NCI-H146 treated with DMSO at 0.1 percent for 48 hours (cell line): ENCODE results near the gene EXOC3.
"Not testable (repeated sequence)": the region's sequence is repeated elsewhere in the genome, so short reads cannot be mapped to it uniquely, and the experiment has no call there.

Source experiments
- DNase-seq: peaks from one replicate; lab custom pipeline; 2025; ENCODE audit not compliant: unreplicated experiment; lab: John Stamatoyannopoulos, UW

EXOC3 gene

DNA sequence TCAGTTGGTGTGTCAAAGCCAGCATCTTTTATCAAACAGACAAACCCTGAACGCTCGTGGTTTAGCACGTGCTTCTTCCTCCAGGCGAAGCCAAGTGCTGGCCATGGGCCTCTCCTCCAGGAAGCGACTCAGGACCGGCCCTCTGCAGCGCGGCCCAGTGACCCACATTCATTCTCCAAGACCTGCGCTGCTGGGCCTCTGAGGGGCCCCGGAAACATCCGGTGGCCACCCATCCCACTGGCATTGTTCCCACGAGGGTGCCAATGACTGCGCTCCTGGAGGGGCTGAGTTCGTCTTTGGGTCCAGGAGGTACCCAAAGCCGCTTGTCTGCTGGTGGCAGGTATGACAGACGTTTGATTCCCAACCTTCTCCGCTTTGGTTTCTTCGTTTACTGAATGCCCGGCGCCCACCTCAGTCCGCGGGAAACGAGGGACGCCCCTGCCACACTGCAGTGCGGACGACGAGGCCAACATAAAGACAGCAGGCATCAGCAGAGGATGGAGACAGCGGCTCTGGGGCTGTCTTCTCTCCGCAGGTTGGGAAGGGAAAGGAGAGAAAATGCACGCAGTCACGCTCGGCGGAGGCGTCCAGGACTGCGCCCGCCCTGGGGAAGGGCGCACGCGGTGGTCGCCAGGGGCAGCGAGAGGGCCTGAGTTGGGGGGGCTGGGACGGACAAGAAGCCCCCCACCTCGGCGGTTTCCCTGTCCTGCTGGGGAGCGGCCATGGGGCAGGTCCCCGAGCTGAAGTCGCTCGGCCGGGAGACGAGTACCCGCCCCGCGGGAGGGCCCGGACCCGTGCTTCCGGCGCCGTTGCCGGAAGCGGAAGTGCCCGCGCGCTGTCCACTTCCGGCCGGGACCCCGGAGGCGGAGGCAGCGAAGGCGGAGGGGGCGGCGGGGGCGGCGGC is at the start of gene EXOC3:
EXOC3 (plus strand) TSS at position 842 of the 904 bp plus-strand sequence. CDS start 3,030 bp downstream, outside the sequence.
- DNase-seq, result peak; percentile 44

- DNase-seq, result no peak
These were observed 49.1 kb upstream of the EXOC3 start for GRCh38 chr5:393846-394275.

GRCh38 chr5:394671-395155 is 48.3 kb upstream of the EXOC3 start:
- no peak for DNase-seq

GRCh38 chr5:395156-395920 is 47.6 kb upstream of the EXOC3 start:
- no peak for DNase-seq

DNA sequence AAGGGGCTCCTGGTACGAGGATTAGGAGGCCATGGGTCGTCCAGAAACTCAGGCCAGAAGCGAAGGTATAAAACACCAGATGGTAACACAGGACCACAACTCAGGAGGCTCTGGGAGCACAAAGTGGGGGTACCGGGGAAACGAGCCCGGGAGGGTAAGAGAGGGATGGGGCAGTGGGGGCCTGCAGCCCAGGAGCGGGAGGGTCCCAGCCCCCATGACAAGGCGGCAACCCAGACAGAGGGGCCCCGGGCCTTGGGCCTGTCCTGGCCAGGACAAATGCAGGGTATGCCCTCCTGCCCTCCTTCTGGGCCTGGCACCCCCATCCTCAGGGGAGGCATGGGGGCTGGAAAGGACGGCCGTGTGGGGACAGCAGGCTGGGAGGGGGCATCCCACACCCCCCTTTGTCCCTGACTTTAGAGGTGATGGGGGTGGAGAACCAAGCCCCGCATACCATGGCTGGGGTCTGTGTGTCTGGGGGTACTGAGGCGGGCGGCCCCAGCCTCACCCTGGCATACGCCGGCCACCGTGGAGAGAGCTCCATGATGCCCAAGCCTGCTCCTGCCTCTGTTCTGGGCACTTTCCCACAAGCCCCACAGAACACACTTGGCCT is 47.0 kb upstream of the EXOC3 start:
- no peak for DNase-seq

GRCh38 chr5:396531-396961 is 46.4 kb upstream of the EXOC3 start:
- no peak for DNase-seq

- DNase-seq, result not testable (repeated sequence)
These were observed 44.9 kb upstream of the EXOC3 start for GRCh38 chr5:398141-398474.

DNA sequence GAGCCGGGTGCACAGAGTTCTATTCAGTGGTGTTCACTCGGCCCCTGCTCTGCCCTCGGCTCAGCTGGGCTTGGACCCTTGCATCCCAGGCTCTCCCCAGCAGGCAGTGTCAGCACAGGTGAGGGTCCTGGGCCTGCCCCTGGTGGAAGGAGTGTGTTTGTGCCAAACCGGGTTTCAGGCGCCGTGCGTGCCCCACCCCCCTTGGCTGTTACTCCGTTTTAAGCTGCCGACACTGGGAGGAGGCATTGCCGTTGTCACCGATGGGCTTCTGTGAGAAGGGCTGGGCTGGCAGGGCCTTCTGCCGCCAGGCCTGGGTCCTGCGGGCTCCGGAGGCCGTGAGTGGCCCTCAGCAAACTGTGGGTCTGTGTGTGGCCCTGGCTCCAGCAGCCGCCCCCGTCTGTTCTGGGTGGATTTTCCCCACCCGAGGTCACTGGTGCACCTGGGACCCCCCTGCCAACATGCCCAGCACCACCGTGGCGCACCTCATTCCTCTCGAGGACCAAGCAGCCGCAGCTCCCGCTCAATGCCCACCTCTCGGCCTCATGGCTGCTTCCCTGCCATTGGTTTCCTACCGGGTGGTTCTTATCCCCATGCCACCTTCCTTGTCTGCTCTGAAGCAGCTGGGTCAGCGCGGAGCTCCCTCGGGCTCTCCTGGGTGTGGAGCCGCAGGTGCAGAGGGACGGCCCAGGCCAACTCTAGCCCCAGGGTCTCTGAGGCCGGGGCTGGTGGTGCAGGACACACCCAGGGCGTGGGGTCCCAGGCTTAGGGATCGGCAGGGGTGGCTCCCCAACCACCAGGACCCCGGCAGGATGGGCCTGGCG is 44.3 kb upstream of the EXOC3 start:
- peak; percentile 21 for DNase-seq

DNA sequence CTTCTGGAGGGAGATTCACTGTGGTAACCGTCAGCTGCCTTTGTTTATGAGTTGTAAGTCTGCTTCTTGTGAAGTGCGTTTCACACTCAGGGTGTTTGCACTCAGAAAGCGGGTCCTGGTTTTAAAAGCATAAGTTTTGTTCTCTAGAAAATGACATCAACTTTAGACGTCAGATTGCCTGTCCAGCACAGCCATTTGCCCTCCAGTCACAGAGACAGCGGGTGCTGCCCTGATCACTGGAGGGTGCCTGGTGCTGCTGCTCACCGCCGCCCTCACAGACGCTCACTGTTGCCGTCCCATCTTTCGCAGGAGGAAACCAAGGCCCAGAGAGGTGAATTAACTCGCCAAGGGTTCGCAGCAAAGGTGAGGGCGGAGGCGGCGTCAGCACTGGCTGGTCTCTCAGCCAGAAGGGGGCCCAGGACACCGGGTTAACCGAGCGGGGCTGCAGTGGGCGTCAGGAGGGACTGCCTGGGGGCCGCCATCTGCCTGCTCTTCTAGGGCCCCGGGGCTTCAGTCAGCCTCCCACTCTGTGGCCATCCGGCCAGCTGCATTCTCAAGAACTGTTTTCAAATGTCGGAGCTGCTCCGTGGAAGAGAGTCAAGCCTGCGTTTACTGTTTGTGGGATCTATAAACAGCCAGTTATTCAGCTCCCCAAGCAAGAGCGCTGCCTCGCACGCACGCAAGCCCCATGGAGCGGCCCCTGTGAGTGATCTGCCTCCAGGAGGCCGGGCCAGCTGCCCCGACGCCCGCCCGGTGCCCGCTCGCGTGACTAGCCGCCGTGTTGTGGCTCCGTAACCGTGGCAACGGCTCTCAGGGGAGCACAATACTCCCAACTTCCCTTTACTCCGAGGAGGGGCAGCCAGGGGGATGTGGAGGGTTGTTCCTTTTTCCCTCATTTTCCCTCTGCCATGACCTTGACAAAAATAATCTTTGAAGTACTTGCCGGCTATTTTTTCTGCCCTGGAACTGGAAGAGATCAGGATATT is 43.4 kb upstream of the EXOC3 start:
- DNase-seq, result peak; percentile 93

DNA sequence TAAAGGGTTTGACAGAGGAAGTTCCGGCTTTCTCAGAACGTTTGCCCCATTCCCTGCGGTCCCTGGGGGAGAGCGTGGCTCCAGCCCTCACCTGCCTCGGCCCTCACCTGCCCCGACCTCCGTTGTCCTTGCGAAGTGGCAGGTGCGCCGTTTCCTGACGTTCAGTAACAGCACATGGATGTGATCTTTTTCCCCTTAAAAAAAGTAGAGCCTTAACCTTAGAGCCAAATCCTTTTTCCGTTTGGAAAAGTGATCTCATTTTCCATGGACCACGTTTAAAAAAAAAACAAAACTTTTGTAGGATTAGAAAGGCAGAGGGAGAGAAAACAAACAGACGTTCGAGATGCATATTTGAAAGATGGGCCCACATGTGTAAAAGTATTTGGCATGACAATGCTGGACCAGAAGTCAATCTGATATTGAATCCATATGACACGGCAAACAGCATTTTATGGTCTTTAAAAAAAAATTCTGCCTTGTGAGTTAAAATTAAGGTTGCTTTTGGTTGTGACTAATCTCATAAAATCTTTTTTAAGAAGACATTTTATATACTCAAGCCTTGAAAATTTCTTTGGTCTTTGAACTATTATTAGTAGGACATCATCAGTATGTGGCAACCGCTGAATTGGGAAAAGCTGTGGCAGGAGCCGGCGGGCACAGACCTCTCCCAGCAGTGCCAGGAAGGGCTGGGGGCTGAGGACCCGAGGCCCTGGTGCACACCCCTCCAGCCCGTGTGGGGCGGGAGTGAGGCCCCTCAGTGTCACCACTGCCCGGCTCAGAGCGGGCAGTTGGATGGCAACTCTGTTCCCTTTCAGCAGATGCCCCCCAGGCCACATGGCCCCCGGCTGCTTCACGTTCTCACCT is 42.5 kb upstream of the EXOC3 start:
- peak; percentile 93 for DNase-seq

DNA sequence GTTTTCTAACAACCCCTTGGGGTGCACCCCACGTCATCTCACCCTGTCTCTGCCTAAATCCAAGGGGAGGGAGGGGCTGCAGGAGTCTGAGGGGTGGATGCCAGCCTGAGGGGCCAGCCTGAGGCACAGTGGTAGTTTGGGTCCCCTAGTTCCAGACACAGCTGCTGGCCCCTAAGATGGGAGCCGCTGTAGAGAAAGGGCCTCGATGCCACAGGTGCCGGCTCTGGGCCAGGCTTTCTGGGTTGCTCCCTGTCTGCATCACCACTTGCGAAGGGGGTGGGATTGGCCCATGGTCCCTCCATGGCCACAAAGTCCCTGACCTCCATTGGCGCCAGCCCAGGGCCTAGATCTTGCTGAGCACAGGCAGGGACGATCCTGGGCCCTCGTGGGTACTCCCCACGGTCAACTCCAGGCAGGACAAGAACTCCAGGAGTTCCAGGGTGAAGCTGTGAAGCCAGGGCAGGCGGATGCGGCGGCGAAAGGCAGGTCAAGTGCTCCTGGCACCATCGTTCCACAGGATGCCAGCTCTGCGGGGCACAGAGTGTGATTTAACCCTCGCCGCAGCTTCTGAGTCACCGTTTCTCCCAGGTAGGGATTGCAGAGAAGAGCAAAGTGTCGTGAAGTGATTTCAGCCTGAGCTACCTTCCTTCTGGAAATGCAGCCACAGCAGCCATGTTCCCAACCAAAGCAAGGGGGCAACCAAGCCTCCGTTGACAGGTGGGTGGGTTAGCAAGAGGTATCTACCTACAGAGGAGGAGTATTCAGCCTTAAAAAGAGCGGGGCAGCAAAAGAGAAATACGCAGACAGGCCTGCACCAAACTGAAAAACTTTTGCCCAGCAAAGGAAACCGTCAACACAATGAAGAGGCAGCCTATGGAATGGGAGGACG is 41.6 kb upstream of the EXOC3 start:
- no peak for DNase-seq

DNA sequence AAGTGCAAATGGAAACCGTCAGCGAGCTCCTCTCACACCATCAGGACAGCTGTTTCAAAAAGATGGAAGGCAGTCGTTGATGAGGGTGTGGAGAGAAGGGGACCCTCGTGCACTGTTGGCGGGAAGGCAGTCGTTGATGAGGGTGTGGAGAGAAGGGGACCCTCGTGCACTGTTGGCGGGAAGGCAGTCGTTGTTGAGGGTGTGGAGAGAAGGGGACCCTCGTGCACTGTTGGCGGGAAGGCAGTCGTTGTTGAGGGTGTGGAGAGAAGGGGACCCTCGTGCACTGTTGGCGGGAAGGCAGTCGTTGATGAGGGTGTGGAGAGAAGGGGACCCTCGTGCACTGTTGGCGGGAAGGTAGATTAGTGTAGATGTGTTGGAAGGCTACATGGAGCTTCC is 40.8 kb upstream of the EXOC3 start:
- not testable (repeated sequence) for DNase-seq

- DNase-seq, result no peak
These were observed 40.2 kb upstream of the EXOC3 start for GRCh38 chr5:402615-403359.

DNA sequence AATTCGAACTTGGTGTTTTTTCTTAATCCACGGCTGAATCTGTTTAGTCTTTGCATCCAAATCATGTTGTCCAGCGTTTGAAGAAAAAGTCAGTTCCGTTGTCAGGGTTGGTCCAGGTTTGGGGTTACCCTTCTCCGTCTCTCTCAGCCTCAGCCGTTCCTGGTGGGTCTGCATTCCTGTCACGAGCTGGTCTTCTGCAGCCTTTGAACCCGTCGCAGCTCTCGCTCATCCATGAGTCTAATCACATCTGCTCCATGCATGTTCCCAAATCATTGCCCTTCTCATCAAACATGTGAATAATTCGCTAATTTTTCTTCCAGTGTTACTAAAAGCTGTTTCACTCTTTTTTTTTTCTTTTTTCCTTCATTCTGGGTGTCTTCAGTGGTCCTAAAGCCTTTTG is 39.0 kb upstream of the EXOC3 start:
- no peak for DNase-seq

- DNase-seq, result no peak
These were observed 38.2 kb upstream of the EXOC3 start for GRCh38 chr5:404666-405241.

DNA sequence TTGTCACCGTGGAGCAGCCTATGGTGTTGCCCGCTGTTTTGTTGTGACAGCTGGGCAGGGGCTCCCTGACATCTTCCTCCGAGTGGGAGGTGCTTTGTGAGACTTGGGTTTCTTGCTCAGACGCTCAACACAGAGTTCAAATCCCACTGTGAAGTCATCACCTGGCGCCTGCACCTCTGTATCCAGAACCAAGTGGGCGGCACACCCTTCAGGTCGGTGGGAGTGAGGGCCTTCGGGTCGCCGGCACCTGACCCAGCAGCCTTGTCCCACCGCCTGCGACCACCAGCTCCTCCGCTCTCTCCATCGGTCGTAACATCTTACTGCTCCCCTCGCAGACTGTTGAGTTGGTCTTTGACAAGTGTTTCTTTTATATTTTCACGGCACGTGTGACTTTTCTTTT is 37.6 kb upstream of the EXOC3 start:
- no peak for DNase-seq
